GM18519 (cell line): ENCODE data around the gene CDK5RAP2.

Experiments
- ATAC-seq: cut with Tn5 transposase; IDR thresholded peaks from one replicate; pipeline ENCODE4 v1.9.1; 2021; ENCODE audit warnings: mild to moderate bottlenecking, moderate library complexity; ENCODE audit not compliant: unreplicated experiment, low FRiP score

Gene CDK5RAP2

GRCh38 chr9:120389300-120389699 is 190.7 kb downstream of the CDK5RAP2 start:
- no peak for ATAC-seq

- no peak for ATAC-seq
These were observed 191.7 kb downstream of the CDK5RAP2 start for GRCh38 chr9:120388003-120388855.

GRCh38 chr9:120387257-120388002 is 192.5 kb downstream of the CDK5RAP2 start:
- ATAC-seq, result no peak

GRCh38 chr9:120386390-120387131 is 193.4 kb downstream of the CDK5RAP2 start:
- no peak for ATAC-seq

- ATAC-seq, result no peak
These were observed 194.2 kb downstream of the CDK5RAP2 start for GRCh38 chr9:120385606-120386389.

GRCh38 chr9:120384925-120385272 is 195.1 kb downstream of the CDK5RAP2 start:
- ATAC-seq, result no peak

GRCh38 chr9:120383999-120384924 is 195.7 kb downstream of the CDK5RAP2 start:
- no peak for ATAC-seq

GRCh38 chr9:120383611-120383998 is 196.4 kb downstream of the CDK5RAP2 start:
- no peak for ATAC-seq

- ATAC-seq, result no peak
These were observed 197.5 kb downstream of the CDK5RAP2 start for GRCh38 chr9:120382453-120382852.

- no peak for ATAC-seq
These were observed 198.1 kb downstream of the CDK5RAP2 start for GRCh38 chr9:120381839-120382238.

GRCh38 chr9:120379611-120380010 is 200.4 kb downstream of the CDK5RAP2 start:
- no peak for ATAC-seq

GRCh38 chr9:120378680-120379079 is 201.3 kb downstream of the CDK5RAP2 start:
- no peak for ATAC-seq

GRCh38 chr9:120377268-120378159 is 202.5 kb downstream of the CDK5RAP2 start:
- no peak for ATAC-seq

GRCh38 chr9:120376101-120376500 is 203.9 kb downstream of the CDK5RAP2 start:
- no peak for ATAC-seq

GRCh38 chr9:120375316-120375715 is 204.7 kb downstream of the CDK5RAP2 start:
- no peak for ATAC-seq

- no peak for ATAC-seq
These were observed 205.2 kb downstream of the CDK5RAP2 start for GRCh38 chr9:120374817-120375216.

- no peak for ATAC-seq
These were observed 205.7 kb downstream of the CDK5RAP2 start for GRCh38 chr9:120374239-120374638.

GRCh38 chr9:120372040-120372439 is 207.9 kb downstream of the CDK5RAP2 start:
- no peak for ATAC-seq
